Activated CD8-positive, alpha-beta T cell treated with anti-CD3 and anti-CD28 coated beads, Interleukin-2, amount 10 ng/mL, durations not matched to agents 7 days and 5 days (primary cell): Measurements from ENCODE around the gene PRR23A. TPM values are rescaled to one million over a fixed set of nuclear protein-coding genes. Genes with fewer than 3 reads are reported as not detected.

Experiments
- ATAC-seq: fragments of 150-1000 bp; cut with Tn5 transposase; one replicate; pipeline ENCODE4 v1.10.0; 2021; ENCODE audit warnings: moderate library complexity
- CTCF ChIA-PET: fragments of 350-600 bp; sonication (Branson Sonifier 250); formaldehyde crosslinking; loops from one replicate; lab custom pipeline; 2021; ENCODE audit warnings: antibody characterized with exemption; lab: Charles Lee
- POLR2A ChIA-PET: fragments of 350-600 bp; sonication (Branson Sonifier 250); formaldehyde crosslinking; loops from one replicate; lab custom pipeline; 2021; ENCODE audit warnings: antibody characterized with exemption; lab: Charles Lee
- DNase-seq: peaks from one replicate; pipeline ENCODE4 v3.0.0-alpha.2; 2020
- H3K27ac Mint-ChIP-seq: one replicate; pipeline ENCODE4 v1.8.0; 2021; ENCODE audit warnings: mild to moderate bottlenecking, mixed read lengths
- H3K27me3 Mint-ChIP-seq: one replicate; pipeline ENCODE4 v1.8.0; 2021; ENCODE audit warnings: low read depth, mixed read lengths
- H3K36me3 Mint-ChIP-seq: one replicate; pipeline ENCODE4 v1.8.0; 2021; ENCODE audit warnings: low read depth, mixed read lengths
- H3K4me1 Mint-ChIP-seq: one replicate; pipeline ENCODE4 v1.8.0; 2021; ENCODE audit warnings: low read depth, mixed read lengths
- H3K4me3 Mint-ChIP-seq: one replicate; pipeline ENCODE4 v1.8.0; 2021; ENCODE audit warnings: mild to moderate bottlenecking, mixed read lengths
- H3K9me3 Mint-ChIP-seq: one replicate; pipeline ENCODE4 v1.8.0; 2022; ENCODE audit warnings: mixed read lengths; ENCODE audit not compliant: insufficient read depth
- total RNA-seq, 2 experiments: library from RNA; stranded (reverse); gene quantifications; one replicate each; pipeline ENCODE4 v1.2.3, GENCODE V29; 2021

PRR23A gene
- total RNA-seq, 2 experiments from 2014 or later, result not detected

- no peak for ATAC-seq
- Mint-ChIP-seq H3K4me1 (no peaks in the 10 kb centered on the region), H3K27ac (no peak overlapping the region), H3K4me3 (no peak overlapping the region), H3K36me3 (no peaks in the 10 kb centered on the region), H3K9me3 (peaks cover 15% of the 10 kb centered on the region), H3K27me3 (no peaks in the 10 kb centered on the region)
- CTCF ChIA-PET, result no interaction called here
- DNase-seq, result no peak
- POLR2A ChIA-PET, result no interaction called here
Observed at GRCh38 chr3:139016430-139017048, 10.5 kb upstream of the PRR23A start.

- H3K4me3 Mint-ChIP-seq, result no peak overlapping the region
- no peak for ATAC-seq
- H3K4me1 Mint-ChIP-seq, result no peaks in the 10 kb centered on the region
- POLR2A ChIA-PET, result no interaction called here
- peaks cover 2% of the 10 kb centered on the region for H3K27me3 Mint-ChIP-seq
- H3K9me3 Mint-ChIP-seq, result peaks cover 10% of the 10 kb centered on the region
- H3K27ac Mint-ChIP-seq, result no peak overlapping the region
- DNase-seq, result no peak
- CTCF ChIA-PET, result no interaction called here
- no peaks in the 10 kb centered on the region for H3K36me3 Mint-ChIP-seq
Observed at GRCh38 chr3:139005356-139005993, 593 bp downstream of the PRR23A start.

- Mint-ChIP-seq H3K4me1 (no peaks in the 10 kb centered on the region), H3K27me3 (peaks cover 16% of the 10 kb centered on the region), H3K9me3 (no peaks in the 10 kb centered on the region), H3K27ac (no peak overlapping the region), H3K36me3 (no peaks in the 10 kb centered on the region), H3K4me3 (no peak overlapping the region)
- ChIA-PET CTCF (no interaction called here), POLR2A (no interaction called here)
- DNase-seq, result no peak
- ATAC-seq, result no peak
Observed at GRCh38 chr3:138995706-138996105, 10.4 kb downstream of the PRR23A start.

- POLR2A ChIA-PET, result no interaction called here
- Mint-ChIP-seq H3K27ac (no peak overlapping the region), H3K36me3 (no peaks in the 10 kb centered on the region), H3K4me3 (no peak overlapping the region), H3K27me3 (no peaks in the 10 kb centered on the region), H3K4me1 (no peaks in the 10 kb centered on the region), H3K9me3 (no peaks in the 10 kb centered on the region)
- DNase-seq, result no peak
- ATAC-seq, result no peak
- CTCF ChIA-PET, result no interaction called here
Observed at GRCh38 chr3:138987181-138987580, 18.9 kb downstream of the PRR23A start.

- CTCF ChIA-PET, result no interaction called here
- DNase-seq (no peak), ATAC-seq (no peak)
- H3K36me3 Mint-ChIP-seq, result no peaks in the 10 kb centered on the region
- no peak overlapping the region for H3K4me3 Mint-ChIP-seq
- no peak overlapping the region for H3K27ac Mint-ChIP-seq
- no peaks in the 10 kb centered on the region for H3K4me1 Mint-ChIP-seq
- POLR2A ChIA-PET, result no interaction called here
- H3K9me3 Mint-ChIP-seq, result no peaks in the 10 kb centered on the region
- no peaks in the 10 kb centered on the region for H3K27me3 Mint-ChIP-seq
Observed at GRCh38 chr3:138985932-138986331, 20.1 kb downstream of the PRR23A start.

GRCh38 chr3:138984816-138985215, 21.3 kb downstream of the PRR23A start:
- H3K9me3 Mint-ChIP-seq, result no peaks in the 10 kb centered on the region
- POLR2A ChIA-PET, result no interaction called here
- no peak for ATAC-seq
- CTCF ChIA-PET, result no interaction called here
- H3K27ac Mint-ChIP-seq, result no peak overlapping the region
- no peak for DNase-seq
- no peaks in the 10 kb centered on the region for H3K4me1 Mint-ChIP-seq
- H3K27me3 Mint-ChIP-seq, result no peaks in the 10 kb centered on the region
- H3K4me3 Mint-ChIP-seq, result no peak overlapping the region
- no peaks in the 10 kb centered on the region for H3K36me3 Mint-ChIP-seq

- CTCF ChIA-PET, result no interaction called here
- POLR2A ChIA-PET, result no interaction called here
Observed at GRCh38 chr3:138976047-138976446, 30.0 kb downstream of the PRR23A start.

GRCh38 chr3:138975351-138975750, 30.7 kb downstream of the PRR23A start:
- no peaks in the 10 kb centered on the region for H3K36me3 Mint-ChIP-seq
- ChIA-PET CTCF (no interaction called here), POLR2A (no interaction called here)
- DNase-seq (no peak), ATAC-seq (no peak)
- peaks cover 3% of the 10 kb centered on the region for H3K27me3 Mint-ChIP-seq
- H3K27ac Mint-ChIP-seq, result no peak overlapping the region
- no peak overlapping the region for H3K4me3 Mint-ChIP-seq
- H3K4me1 Mint-ChIP-seq, result no peaks in the 10 kb centered on the region
- no peaks in the 10 kb centered on the region for H3K9me3 Mint-ChIP-seq

More at GRCh38 chr3:138976047-138976446, 30.0 kb downstream of the PRR23A start:
- H3K36me3 Mint-ChIP-seq, result no peaks in the 10 kb centered on the region
- no peaks in the 10 kb centered on the region for H3K4me1 Mint-ChIP-seq
- H3K4me3 Mint-ChIP-seq, result no peak overlapping the region
- ATAC-seq (no peak), DNase-seq (no peak)
- H3K27ac Mint-ChIP-seq, result no peak overlapping the region
- no peaks in the 10 kb centered on the region for H3K9me3 Mint-ChIP-seq
- peaks cover 3% of the 10 kb centered on the region for H3K27me3 Mint-ChIP-seq

GRCh38 chr3:138974462-138974861, 31.6 kb downstream of the PRR23A start:
- Mint-ChIP-seq H3K4me1 (no peaks in the 10 kb centered on the region), H3K27me3 (peaks cover 8% of the 10 kb centered on the region), H3K9me3 (no peaks in the 10 kb centered on the region), H3K27ac (no peak overlapping the region), H3K4me3 (no peak overlapping the region), H3K36me3 (no peaks in the 10 kb centered on the region)
- ChIA-PET POLR2A (no interaction called here), CTCF (no interaction called here)
- no peak for DNase-seq
- ATAC-seq, result no peak

- CTCF ChIA-PET, result interaction anchor here (0.8 to 1.8 kb wide), 2 partner anchors 50 to 57 kb away, joined by 3 to 5 read pairs; no protein-coding TSS in a partner anchor
Observed at GRCh38 chr3:138972941-138973340, 33.1 kb downstream of the PRR23A start.

GRCh38 chr3:138971766-138972320, 34.2 kb downstream of the PRR23A start:
- Mint-ChIP-seq H3K27me3 (peaks cover 7% of the 10 kb centered on the region), H3K4me3 (no peak overlapping the region), H3K27ac (no peak overlapping the region), H3K4me1 (no peaks in the 10 kb centered on the region), H3K36me3 (no peaks in the 10 kb centered on the region), H3K9me3 (no peaks in the 10 kb centered on the region)
- ATAC-seq, result no peak
- POLR2A ChIA-PET, result no interaction called here
- DNase-seq, result no peak
- CTCF ChIA-PET, result interaction anchor here (0.8 to 1.8 kb wide), 2 partner anchors 49 to 56 kb away, joined by 3 to 5 read pairs; no protein-coding TSS in a partner anchor

More at GRCh38 chr3:138972941-138973340, 33.1 kb downstream of the PRR23A start:
- H3K27ac Mint-ChIP-seq, result no peak overlapping the region
- no peaks in the 10 kb centered on the region for H3K4me1 Mint-ChIP-seq
- no peaks in the 10 kb centered on the region for H3K9me3 Mint-ChIP-seq
- no peaks in the 10 kb centered on the region for H3K36me3 Mint-ChIP-seq
- DNase-seq (no peak), ATAC-seq (no peak)
- H3K27me3 Mint-ChIP-seq, result peaks cover 7% of the 10 kb centered on the region
- H3K4me3 Mint-ChIP-seq, result no peak overlapping the region
- POLR2A ChIA-PET, result no interaction called here

- Mint-ChIP-seq H3K4me3 (no peak overlapping the region), H3K9me3 (no peaks in the 10 kb centered on the region), H3K36me3 (no peaks in the 10 kb centered on the region), H3K27me3 (peaks cover 27% of the 10 kb centered on the region), H3K27ac (no peak overlapping the region), H3K4me1 (peaks cover 15% of the 10 kb centered on the region)
- no peak for DNase-seq
- POLR2A ChIA-PET, result no interaction called here
- CTCF ChIA-PET, result no interaction called here
- no peak for ATAC-seq
Observed at GRCh38 chr3:138964923-138965322, 41.1 kb downstream of the PRR23A start.
